HG02759 (cell line): Measurements from ENCODE around the gene B4GALT6.

Experiments
- ATAC-seq: cut with Tn5 transposase; IDR thresholded peaks from one replicate; pipeline ENCODE4 v1.9.1; 2021; ENCODE audit warnings: mild to moderate bottlenecking, moderate library complexity; ENCODE audit not compliant: unreplicated experiment

Gene B4GALT6

DNA sequence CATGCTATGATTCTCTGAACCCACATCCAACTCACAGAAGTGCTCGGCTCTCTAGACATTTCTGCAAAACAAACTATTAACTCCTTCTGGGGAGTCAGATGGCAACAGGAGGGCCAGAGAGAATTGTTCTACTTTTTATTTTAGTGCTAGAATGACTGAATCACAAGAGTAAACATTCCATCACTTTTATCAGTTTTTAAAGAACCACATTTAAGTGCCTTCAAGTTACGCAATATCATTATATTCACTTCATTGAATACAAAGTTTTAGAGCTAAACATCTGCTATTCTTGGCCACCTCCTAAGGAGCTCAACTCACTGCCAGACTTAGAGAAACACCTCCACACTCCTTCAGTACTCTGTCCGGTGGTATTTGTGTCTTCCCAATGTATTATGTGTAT lies 22.4 kb downstream of the B4GALT6 start:
- no peak for ATAC-seq

DNA sequence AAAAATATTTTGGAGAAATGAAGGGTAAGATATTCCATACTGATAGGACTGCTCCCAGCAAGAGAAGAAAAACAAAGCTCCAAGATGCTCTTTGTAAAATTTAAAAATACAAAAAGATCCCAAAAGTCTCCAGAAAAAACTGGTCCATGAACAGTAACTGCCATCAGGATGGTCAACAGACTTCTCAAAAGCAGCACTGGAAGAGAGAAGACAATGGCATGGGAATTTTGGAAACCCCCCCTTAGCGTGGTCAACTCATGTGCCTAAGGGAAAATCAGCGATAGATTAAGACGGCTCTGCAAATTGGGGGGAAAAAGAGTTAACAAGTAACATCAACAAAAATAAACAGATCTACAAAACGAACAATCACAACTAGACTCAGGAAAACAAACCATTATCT lies 23.6 kb downstream of the B4GALT6 start:
- no peak for ATAC-seq

DNA sequence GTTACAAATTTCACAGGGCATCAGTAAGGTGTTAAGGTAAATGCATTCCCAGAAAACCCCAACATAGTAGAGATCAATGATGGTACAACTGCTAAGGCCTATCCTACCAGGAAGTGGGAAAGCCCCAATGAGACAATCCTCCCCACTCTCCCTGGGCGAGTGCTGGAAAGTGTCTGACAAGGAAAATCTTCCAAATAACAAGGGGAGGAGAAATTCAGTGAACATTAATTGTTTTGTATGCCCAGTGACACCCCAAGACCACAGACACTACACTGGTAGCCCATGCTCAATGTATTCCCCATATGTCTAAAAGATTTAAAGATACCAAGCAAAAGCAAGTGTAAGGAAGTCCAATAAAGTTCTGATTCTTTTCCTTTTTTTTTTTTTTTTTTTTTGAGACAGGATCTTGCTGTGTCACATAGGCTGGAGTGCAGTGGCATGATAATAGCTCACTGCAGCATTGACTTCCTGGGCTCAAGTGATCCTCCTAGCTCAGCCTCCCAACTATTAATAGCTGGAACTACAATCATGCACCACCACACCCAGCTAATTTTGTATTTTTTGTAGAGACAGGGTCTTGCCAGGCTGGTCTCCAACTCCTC lies 24.7 kb downstream of the B4GALT6 start:
- no peak for ATAC-seq

DNA sequence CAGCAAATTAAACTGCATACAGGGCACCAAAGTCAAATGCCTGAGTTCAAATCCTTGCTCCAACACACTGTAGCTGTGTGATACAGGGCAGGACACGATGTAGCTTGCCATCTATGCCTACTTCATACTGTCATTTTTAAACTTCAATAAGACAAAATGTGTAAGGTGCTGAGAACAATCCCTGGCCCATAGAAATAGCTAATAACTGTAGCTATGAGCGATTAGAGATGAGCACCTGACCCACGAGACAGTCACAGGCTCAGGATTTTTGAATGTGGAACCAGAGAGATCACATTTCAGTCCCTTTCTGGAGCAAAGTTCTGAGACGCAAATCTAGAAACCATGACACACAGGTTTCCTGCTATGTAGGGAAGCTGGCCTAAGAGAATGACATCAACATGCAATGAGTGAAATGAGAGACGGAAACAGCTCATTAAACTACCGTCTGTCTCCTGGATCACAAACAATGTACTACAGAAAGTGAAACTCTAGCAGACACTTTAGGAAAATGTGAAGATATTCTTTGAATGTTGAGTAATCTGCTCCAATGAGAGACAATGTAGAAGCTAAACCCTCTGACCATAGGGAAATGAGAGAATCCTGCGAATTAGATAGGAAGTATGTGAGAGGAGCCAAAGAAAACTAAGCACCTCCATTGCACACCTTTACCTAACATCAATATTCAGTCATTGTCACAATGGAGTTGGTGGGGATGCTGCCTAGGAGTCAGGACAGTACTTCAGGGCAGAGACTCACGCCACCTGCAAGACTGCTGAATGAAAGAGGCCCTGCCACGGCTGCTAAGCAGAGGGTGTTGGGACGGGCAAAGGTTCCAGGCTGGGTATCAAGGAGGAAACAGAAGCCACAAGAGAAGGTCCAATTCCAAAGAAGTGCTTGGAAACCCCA lies 25.5 kb downstream of the B4GALT6 start:
- ATAC-seq = peak; percentile 64

DNA sequence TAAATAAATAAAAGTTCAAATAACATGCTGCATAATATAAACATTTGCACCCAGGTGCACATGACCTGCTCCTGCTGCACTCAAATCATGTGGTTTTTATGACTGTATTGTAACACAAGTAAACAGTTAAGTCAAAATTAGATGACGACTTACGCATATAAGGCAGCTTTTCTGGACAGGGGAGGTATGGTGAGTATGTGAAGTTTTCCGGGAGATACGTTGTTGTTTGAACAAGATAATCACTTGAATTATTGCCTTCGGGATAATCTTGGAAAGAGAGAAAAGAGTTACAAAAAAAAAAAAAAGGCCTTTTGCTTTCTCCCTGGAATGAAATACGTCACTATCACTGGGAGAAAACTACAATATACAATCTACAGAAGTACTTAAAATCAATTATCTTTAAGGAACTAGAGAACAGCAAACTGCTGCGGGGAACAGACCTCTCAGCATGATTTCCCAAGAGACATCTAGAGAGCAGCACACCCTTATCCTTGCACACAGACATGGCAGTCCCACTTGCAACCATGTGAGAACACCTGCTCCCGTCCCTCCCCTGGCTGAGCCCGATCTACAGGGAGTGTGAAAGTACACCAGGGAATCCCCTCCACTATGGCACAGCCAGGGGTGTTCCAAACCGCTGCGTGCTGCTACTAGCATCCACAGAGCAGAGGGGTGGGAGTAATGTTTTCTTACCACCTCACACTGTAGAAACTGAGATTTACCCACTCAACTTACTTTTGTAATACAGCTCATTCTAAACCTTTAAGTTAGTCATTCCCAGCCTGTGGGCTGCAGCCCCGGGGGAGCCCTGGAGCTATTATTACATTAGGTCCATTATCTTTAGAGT lies 26.3 kb downstream of the B4GALT6 start:
- ATAC-seq = peak; percentile 82

DNA sequence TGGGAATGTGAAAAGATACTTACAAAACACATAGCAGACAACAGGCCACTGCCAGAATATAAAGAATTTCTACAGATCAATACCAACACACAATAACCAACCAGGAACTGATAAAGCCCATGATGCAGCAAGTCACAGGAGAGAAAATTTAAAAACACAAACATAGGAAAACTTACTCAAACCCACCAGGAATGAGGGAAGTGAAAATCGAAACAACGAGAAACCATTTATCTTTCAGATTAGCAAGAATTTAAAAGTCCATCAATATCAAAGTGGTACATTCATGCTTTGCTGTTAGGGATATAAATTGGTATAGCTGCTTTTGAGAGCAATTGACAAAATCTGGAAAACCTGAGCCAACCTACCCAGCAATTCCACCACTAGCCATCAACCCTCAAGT lies 27.6 kb downstream of the B4GALT6 start:
- ATAC-seq = no peak

DNA sequence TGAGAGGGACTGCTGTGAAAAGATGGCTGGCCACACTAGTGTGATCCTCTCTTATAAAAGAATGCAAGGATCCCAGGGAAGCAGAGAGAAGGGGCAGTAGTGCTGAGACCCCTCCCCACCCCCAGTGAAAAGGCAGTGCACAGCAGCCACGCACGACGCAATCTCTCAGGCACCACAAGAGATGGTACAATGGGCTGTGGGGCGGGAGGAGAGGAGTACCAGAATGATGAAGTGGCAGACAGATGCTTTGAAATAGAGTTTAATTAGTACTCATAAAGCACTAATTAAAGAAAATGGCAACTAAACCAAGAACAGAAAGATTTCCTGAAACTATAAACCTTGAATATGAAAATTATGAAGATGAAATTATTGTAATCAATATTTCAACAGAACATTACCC lies 29.0 kb downstream of the B4GALT6 start:
- ATAC-seq = no peak

DNA sequence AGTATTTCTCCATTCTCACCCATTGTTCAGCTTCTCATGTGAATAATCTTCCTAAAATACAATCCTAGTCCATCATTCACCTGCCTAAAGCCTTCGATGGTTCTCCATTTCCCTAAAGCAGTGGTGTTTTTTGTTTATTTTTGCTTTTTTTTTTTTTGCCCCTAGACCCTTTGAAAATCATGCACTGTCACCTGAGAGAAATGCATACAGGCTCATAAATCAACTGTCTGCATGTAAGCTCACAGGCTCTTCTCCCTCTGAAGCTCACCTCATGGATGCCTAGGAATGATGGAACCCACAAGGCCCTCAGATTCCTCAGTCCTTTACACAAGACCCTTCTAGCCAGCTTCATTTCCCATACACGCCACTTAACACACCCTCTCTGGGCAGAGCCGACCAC lies 31.5 kb downstream of the B4GALT6 start:
- ATAC-seq = no peak

DNA sequence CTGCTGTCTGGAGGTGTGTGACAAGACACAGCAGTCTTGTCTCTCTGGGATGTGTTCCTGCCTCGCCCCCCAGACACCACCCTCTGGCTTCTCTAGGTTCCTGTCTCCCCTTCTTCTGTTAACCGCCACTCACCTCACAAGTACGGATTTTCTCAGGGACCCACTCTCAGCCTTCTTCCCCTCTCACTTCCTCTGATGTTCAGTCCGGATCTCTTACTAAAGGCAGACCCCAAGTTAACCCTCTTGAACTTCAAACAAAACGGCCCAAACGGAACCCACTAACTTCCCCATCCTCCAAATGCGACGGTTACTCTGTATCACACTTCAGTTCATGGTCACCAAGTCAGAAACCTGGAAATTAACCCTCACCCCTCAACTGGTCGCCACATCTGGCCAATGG lies 32.0 kb downstream of the B4GALT6 start:
- no peak for ATAC-seq

DNA sequence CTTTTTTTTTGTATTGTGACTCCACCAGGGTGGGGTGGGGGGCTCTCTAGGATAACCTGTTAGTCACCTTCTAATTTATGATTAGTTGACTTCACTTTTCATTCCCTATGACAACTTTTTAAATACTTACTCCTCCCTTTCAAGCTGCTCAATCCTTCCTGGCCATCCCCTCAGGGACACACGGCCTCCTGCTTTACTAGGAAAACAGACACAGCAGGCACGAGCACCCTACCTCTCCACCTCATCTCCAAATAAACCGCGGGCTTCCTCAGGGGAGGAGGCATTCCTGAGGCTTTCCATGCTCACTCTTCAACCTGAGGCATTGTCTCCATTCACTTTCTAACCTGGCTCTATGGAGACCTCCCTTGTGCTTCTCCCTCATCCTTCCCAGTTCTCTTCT lies 33.0 kb downstream of the B4GALT6 start:
- no peak for ATAC-seq

DNA sequence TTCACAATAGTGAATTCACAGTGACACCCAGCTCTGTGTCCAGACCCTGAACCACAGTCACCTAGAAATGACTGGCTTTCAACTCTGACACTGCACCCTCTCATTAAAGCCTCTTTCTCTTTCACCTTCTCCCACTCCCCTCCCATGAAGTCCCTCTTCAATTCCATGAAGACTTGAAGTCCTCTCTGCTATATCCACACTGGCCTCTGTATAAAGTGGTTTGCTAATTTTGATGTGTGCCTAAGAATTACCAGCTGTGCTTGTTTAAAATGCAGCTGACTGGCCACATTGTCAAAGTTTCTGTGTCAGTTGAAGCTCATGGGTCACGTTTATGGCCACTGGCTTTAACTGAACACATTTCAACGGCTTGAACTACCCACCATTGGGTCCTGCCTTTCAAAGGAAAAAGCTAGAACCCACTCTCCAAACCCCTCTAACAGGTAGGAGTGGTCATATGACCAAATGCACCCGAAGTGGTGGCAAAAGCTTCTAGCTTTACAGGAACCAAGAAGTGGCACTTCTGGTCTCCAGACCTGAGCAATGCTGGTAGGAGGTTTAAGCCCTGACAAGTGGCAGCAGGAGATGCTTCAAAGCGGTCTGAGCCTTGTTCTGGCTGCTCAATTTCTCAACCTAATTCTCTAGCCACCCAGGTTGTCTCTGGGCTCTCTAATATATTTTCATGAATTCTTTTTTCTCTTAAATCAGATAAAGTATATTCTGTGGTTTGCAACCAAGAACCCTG lies 34.2 kb downstream of the B4GALT6 start:
- peak; percentile 54 for ATAC-seq

DNA sequence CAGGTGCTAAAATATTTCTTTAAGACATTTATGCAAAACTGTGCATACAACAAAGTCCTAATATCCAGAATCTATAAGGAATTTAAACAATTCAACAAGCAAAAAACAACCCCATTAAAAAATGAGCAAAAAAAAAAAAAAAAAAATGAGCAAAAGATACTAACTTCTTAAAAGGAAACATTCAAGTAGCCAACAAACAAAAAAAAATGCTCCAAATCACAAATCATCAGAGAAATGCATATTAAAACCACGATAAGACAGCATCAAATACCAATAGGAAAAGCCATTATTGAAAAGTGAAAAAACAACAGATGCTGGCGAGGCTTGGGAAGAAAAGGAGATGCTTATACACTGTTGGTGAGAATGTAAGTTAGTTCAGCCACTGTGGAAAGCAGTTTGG lies 34.9 kb downstream of the B4GALT6 start:
- ATAC-seq = no peak

DNA sequence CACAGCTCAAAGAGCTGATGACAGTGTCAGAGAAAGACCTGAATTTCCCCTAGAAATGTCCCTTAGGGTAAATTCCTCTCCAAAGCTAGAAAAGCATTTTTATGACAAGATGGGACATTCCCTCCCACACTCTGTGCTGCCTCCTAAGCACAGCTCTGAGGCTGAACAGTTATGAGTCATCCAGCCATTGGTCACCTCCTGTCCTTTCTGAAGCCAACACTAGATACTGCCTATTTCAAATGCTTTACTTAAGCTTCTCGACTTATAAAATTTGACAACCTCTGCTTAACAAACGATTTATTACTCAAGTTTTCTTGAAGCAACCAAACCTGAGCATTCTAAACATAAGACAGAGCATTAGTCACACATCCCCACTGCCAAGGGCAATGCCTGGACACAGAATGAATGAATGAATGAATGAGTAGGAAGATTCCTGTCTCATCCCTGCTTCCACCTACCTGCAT lies 35.4 kb downstream of the B4GALT6 start:
- ATAC-seq = peak; percentile 81

DNA sequence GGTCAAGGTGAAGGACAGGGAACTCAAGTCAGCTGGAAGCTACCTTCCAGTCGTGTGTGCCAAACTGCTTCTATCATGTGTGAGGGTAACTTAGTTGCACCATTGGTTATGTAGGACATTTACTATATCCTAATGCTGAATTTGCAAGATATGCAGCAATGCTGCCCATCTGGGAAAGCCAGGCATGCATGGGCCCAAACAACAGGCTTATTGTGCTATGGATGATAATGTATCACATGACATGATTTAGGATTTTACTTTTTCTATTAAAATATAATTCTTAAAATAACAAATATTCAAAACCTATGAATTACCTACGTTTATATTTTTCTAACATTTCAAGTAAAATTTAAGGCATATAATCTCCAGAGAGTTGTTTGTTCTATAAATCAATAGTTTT lies 35.9 kb downstream of the B4GALT6 start:
- no peak for ATAC-seq

DNA sequence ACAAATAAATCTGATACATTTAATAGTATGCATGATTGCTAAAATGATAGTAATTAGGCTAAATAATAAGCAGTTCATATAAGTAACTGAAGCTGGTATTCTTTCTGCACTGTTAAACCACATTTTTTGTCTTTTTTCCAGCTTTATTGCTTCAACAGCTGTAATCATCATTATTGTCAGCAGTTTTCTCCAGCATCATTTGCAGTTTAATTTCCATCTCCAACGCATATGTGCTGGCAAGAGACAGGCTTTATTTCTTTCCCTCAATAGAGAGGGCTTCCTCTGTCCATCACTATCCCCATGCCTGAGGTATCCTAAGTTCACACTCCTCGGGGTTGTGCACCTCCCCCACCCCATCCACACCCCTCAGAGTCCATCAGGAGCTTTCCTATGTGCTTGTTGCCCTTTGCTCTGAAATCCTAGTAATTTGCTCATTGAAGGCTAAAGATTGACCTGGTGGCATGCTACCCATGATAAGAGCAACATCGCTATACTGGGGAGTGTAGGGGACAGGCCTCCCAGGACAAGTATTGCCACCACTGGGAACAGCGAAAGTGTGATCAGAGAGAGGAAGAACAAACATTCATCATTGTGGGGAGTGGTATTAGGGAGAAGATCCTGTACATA lies 37.1 kb downstream of the B4GALT6 start:
- ATAC-seq = no peak

DNA sequence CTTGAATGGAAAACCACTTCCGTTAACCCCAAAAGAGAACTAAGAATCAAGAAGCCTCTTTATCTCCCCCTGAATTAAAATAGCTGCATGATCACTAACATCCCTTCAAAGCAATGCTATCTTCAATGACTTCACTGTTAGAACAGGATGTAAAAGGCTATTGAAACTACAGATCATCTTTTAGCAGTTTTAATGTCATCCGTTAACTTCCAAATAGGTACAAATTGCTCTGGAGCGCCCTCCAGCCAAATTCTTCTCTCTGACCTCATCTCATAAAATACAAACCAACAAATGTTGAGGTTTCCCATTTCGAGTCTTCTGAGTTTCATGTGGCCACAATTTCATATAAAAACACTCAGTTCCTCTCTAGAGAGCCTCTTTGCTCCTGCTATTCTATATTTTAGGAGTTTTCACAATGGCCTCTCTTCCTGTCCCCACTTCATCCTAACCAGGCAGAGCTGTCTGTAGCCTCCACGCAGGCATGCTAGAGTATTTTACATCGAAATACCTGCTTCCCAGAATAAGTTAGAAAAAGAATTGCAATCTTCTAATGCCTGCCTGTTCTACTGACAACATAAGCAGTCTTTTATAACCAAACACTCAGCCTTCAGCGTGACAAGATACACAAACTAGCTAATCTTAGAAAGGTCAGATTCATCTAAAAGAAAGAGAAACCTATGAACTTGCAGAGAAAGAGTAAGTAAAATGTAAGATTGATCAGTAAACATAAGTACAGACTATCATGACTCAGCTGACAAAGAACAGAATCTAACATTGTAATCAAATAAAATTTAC lies 37.9 kb downstream of the B4GALT6 start:
- ATAC-seq = no peak

DNA sequence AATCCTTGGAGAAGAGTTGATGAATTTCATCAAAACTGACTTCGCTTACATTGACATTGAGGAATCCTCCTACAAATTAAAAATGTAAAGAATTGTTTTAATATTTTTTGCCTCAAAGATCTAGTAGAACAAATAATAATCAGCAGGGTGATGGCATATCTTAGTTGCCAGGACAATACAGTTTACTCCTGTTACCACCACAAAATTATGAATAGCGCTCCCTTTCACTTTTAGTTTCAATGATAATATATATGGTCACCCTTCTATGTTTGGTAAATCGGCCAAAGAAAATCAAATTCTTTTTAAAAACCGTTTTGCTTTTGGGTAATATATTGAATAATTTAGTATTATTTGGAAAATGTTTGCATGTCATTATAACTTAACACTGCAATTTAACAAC lies 39.0 kb downstream of the B4GALT6 start:
- no peak for ATAC-seq

DNA sequence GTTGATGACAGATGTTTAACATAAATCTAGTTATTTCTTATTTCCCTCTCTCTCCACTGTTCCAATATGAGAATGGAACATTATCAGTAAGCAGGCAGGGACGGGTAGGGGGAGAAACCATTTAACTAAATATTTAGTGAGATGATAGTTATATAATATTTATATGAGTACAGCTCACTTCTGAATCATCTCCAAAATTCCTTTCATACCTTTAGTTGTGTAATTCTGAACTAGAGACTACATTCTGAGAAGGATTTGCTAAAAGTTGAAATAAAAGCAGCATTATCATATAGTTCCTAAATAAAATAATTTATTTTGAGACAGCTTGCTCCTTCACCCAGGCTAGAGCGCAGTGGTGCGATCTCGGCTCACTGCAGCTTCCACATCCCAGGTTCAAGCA lies 41.4 kb downstream of the B4GALT6 start:
- ATAC-seq = no peak

DNA sequence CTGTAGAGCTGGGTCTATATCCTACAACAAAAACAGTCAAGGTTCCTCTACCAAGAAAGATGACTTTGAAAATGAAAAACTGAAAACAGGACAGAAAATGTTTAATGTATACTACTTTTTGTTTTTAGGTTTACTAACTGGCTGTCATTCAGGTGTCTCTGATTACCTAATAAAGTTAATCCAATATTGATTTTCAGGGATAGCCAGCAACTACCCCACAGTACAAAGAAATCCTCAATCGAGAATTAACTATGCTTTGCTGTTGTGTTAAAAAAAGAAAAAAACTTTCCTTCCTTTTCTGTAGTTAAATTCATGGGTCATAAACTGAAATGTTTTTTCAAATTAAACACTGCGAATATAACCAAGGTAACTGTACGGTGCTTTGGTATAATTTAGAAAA lies 46.9 kb downstream of the B4GALT6 start:
- ATAC-seq = no peak

DNA sequence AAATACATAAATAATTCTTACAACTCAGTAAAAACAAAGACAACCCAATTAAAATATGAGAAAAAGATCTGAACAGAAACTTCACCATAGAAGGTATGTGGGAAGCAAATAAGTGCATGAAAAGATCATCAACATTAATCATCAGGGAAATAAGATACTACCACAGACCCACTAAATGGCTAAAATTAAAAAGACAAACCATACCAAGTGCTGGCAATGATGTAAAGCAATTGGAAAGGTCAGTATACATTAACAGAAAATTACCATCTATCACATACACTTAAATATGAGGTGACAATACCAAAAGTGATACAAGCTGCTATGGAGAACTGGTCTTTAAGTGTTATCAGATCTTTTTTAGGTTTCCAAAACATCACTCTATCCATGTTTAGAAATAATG lies 48.0 kb downstream of the B4GALT6 start:
- no peak for ATAC-seq
